SKM-1 (cell line): ENCODE results near the gene CFHR5.
"Not testable (repeated sequence)": the region's sequence is repeated elsewhere in the genome, so short reads cannot be mapped to it uniquely, and the experiment has no call there.

Source experiments
- DNase-seq: peaks from one replicate; lab custom pipeline; 2025; ENCODE audit not compliant: unreplicated experiment; lab: John Stamatoyannopoulos, UW

The CFHR5 gene

GRCh38 chr1:197017558-197018146 is 40.3 kb downstream of the CFHR5 start:
- no peak for DNase-seq

- DNase-seq = no peak
Measured at GRCh38 chr1:197021716-197022115, 44.4 kb downstream of the CFHR5 start.

GRCh38 chr1:197024460-197024859 is 47.1 kb downstream of the CFHR5 start:
- no peak for DNase-seq

GRCh38 chr1:197027359-197027758 is 50.0 kb downstream of the CFHR5 start:
- DNase-seq = no peak

GRCh38 chr1:197029749-197030148 is 52.4 kb downstream of the CFHR5 start:
- DNase-seq = no peak

GRCh38 chr1:197034631-197035339 is 57.4 kb downstream of the CFHR5 start:
- not testable (repeated sequence) for DNase-seq

- no peak for DNase-seq
Measured at GRCh38 chr1:197036861-197037260, 59.5 kb downstream of the CFHR5 start.

- DNase-seq = no peak
Measured at GRCh38 chr1:197041486-197042353, 64.4 kb downstream of the CFHR5 start.

GRCh38 chr1:197042676-197043341 is 65.5 kb downstream of the CFHR5 start:
- DNase-seq = no peak

- no peak for DNase-seq
Measured at GRCh38 chr1:197049100-197049499, 71.7 kb downstream of the CFHR5 start.
